Stimulated activated CD4-positive, alpha-beta T cell treated with anti-CD3 and anti-CD28 coated beads, Interleukin-4, amount 100 ng/mL, for 1 hour (primary cell): ENCODE data around the gene KCNA10.

ENCODE experiments used
- DNase-seq: peaks from one replicate; pipeline ENCODE4 v3.0.0-alpha.2; 2020

Gene KCNA10

DNA sequence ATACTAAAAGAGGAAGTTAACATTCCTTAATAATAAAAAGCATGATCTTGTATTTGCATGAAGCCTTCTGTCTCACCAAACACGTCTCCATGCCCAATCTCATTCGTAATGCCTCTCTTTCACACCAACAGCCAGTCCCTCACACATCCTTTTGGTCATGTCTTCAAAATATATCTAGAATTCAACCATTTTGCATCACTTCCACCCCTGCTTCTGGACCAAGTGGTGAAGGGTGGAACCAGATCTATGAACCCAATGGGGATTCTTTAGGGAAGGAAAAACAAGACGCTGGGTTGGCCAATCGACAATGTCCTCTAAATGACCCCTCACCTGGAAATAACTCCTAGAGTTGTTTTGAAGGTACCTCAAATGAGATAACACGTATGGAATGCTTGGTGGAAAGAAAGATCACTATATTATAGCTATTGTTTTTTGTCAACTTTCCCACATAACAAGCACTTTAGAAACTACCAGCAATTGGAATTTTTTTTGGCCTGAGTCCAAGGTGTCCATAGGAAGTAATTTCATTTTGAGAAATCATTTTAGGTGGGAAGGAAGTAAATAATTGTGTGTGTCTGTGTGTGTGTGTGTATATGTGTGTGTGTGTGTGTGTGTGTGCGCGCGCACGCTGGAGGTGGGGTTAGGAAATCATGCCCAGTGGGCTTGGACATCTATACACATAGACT, at the start of gene KCNA10:
Gene KCNA10, minus strand, starts transcription at position 51 of the 686 bp plus-strand sequence. CDS start 388 bp downstream, outside the sequence.
- no peak for DNase-seq

DNA sequence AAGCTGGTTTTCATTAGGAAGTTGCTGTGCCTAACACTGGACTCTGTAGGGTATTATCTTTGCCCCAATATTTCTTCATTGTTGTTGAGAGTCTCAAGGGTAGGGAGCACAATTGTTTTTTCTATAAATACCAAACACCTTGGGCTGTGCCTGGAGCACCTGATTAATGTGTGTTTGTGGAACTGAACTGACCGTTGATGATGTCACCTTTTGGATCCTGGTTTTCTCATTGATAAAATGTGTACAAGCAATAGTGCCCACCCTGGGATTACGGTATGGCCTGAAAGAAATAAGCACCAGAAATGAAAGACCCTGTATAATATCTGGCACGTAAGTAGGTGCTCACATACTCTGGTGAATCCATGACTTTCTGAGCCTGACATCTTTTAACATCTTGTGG, 47.9 kb upstream of the KCNA10 start:
- DNase-seq = no peak

DNA sequence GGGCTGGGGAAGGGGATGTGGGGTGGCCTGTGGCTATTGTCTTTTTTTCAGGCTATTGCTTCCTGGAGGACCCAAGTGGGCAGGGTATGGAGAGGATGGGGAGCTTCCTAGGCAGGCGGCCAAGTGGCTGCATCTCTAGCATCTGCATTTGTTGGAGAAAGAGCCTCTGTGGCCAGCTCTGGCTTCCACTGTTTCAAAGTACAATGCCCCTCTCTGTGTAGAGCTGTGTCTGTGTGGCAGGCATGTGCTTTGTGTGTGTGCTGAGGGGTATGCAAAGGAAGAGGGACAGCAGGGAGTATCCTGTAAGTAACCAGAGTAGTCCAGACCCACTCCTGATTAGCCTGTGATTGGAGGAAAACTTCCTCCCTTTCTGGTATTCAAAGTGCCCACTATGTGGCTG, 46.6 kb upstream of the KCNA10 start:
- DNase-seq = no peak

DNA sequence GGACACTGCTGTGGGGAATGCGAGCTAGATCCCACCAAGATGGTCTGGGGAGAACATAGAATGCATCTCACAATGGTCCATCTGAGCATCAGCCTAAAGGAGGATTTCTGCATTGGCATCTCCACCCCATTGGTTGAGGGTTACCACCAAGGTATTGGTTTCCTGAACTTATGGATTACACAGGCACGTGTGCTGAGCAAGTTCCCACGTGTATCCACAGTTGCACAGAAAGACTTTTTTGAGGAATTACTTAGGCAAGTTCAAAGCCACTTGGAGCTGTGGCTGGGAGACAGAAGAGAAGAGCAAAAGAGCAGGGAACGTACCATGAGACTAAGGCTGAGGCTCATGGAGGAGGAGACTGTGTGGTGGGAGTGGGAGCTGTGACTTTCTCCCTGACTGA, 44.1 kb upstream of the KCNA10 start:
- DNase-seq = no peak

DNA sequence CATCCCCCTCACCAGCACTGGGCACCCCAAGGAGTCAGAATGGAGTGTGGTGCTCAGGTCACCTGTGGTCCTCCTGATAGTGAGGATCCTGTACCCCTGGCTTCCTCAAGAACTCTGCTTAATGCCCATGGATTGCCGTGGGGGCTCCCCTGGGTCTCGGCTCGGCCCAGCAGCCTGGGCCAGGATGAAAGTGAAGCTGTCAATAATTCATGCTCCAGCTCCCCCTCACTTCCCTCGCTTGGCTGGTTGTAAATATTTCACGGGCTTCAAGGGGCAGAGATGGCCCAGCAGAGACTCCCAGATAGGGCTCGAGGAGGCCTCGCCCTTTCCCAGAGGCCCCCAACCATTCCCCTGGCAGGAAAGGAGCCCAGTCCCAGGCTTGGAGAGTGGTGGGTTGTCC, 42.6 kb upstream of the KCNA10 start:
- DNase-seq = no peak

DNA sequence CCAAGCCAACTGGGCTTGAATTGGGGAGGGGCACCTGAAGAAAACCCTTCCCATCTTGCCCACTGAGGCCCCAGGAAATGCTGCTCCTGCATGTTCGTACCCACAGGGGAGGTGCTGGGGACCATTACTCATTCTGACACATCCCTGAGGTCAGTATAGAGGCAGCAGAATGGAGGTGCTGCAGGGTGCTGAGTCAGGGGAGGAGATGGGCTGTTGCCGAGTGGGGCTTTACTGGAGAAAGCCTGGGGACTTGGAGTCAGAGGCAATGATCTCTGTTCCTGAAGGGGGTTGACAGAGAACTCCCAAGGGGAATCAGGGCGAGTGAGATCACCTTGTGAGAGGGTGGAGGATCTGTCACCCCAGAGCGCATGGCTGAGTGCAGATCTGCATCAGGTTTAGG, 40.2 kb upstream of the KCNA10 start:
- no peak for DNase-seq

DNA sequence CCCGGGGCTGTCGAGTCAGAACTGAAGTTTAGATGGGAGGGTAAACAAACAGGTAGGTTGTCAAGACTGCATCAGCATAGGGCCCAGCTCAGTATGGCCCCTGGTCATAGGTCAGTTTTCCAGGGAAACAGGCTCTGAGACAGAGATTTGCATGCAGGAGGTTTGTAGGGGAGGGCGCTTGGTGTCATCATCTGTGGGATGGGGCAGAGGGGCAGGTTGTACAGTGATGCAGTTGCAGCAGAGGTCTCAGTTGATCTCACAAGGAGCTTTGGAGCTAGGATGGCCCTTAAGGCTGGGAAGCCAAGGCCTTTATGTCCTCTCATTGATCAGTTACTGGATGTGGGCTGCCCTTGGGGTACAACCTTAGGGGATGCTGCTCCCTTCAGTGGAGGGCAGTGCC, 38.5 kb upstream of the KCNA10 start:
- no peak for DNase-seq

DNA sequence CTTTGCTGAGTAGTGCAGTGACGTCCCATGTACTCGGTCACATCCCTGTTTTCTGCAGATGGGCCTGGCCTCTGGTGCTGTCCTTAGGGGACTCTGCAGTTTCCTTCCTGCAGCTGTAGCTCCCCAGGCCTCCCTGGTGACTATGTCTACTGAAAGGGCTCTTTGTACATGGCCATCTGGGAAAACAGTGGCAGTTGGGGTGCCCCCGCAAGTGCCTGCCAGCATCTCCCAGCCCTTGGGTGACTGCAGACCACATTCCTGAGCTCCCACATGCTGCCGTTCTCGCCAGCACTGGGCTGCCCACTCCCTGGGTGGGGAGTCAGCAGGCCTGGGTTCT, 37.5 kb upstream of the KCNA10 start:
- DNase-seq = no peak

DNA sequence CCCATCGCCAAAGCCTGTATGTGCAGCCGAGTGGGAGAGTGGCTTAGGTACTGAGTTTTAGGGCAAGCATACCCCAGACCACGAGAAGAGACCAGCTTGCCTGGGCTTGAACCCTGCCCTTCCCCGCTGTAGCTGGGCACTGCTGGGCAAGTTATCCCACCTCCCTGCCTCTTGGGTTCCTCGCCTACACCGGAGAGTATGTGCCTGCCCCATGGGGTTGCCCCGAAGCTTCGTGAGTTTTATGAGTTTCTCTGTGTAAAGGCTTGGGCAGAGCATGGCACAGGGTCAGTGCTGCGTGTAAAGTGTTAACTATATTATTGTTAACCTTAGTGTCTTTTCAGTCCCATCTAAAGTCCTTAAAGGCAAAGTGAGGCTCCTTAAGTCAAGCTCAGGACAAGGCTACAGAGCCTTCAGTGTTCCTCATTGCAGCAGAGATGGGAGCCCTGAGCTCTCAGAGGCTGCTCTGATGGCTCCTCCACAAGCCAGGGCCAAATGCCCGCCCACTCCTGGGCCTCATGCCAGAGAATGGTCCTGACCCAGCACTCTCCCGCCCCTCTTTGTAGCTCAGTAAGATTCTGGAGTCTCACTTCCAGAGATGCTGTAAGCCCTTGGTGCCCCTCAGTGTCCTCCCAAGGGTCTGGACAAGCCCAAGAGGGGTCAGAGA, 37.0 kb upstream of the KCNA10 start:
- DNase-seq = no peak

DNA sequence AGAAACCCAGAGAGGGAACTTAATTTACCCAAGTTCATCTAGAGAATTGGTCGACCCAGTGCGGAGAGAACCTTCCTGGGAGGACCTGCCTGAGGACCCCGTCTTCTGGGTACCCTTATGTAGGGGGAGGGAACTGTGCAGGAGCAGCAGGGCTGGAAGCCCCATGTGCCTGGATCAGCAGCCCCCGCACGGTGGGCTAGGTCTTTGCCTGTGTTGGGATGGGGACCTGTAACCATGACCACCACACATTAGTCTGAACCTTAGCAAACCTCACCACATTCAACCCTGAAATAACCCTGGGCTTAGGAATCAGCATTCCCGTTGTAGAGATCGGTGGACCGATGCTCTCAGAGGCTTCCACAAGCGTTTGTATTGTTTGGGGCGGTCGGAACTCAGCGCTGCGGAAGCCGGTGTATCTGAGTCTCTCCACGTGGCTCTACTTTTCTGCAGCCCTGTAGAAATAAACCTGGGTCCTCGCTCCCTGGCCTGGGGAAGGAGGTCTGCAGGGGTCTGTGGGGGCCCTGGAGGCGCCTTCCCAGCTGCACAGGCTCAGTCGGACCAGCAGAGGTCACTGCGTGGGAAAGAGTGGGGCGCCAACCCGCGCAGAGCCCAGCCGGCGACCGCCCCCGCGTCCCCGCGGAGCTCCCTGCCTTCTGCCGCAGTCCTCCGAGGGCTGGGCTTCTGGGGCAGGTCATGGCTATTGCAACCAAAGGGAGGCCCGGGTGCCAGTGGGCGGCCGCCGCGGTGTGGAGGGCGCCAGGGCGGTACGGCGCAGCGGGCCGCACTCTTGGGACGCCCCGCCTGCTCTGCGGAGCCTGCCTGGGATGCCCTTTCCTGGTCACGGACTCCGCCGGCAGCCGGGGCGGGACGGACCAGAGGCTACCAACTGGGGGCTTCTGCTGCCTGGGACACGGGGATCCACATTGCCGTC, 36.2 kb upstream of the KCNA10 start:
- DNase-seq = peak; percentile 65

DNA sequence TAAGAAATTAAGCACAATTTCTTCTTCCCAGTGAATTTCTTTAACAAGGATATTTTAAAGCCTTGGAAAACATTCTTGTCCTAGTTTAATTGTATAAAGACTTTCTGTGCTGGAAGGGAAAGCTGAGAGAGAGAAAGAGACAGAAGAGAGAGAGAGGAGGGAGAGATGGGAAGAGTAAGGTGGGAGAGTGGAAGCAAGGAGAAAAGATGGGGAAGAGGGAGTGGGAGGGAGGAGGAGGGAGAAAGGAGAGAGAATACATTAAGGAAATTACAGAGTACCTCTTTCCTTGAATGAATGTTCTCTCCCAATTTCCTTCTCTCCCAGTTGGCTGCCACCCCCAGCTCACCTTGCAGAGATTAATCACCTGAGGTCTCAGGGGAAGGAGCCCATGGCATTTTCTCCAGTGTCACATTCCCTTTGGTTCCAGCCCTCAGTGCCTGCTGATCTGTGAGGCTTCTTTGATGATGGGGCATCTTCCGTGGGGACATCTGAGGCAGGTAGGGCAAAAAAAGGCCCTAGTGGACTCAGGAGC, 32.4 kb upstream of the KCNA10 start:
- no peak for DNase-seq

DNA sequence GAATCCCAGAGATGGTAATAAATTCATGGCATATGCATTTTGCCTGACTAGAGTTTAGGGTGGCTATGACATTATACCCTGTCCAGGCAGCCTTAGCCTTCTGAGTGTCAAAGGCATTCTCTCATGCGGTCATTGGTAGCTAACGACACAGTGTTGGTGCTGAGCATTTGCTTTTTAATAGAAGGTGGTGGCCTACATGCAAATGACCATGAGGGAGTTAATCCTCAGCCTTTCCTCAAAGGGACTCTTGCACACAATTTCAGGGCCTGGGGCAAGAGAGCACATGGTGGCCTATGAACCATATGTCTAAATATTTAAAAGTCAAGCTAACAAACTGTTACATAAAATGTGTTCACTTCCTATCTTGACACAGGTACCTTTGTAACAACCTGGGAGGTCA, 30.9 kb upstream of the KCNA10 start:
- DNase-seq = no peak

DNA sequence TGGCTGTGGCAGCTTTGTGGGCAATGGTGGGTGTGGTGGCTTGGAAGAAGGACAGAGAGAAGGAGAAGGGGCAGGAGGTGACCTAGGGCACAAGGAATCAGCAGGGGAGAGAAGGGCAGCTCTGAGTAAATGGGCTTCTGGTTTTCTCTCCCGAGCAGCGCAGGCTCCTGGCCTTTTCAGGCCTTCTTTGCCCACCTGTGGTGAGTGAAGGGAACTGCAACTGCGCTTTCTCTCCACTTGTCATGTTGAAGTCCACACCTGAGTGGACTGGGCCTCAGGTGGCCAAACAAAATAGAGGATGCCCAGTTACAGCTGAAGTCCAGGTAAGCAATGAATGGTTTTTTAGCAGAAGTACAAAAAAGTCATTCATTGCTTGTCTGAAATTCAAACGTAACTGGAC, 29.4 kb upstream of the KCNA10 start:
- no peak for DNase-seq

DNA sequence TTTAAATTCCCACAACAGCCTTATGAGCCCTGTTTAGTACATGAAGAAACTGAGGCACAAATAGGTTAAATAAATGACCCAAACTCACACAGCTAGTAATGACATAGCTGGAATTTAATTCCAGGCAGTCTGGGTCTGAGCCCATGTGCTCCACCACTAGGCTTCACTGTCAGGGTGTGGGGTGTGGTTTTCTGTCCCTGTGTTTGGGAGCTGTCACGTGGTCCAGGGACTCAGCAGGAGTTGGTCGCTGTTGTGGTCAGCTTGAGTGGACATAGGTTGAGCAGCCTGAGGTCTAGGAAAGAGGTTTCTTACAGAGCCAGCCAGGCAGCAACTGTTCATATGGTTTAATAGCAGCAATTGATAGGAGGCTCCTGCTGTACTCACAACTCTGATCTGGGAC, 28.0 kb upstream of the KCNA10 start:
- no peak for DNase-seq

DNA sequence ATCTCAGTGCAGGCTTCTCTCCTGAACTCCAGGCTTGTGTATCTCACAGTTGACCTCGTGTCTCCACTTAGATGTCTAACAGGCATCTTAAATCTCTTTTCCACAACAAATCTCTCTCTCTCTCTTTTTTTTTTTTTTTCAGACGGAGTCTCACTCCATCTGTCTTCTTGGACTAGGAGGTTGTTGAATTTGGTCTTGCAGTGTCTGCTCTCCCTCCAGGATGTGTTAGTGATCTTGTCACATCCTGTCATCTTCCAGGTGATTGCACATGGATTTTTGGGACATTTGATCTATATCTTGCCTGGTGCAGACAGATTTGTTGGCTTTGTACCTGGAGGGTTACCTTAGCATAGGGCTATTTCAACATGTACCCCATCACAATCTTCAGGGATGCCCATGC, 26.5 kb upstream of the KCNA10 start:
- DNase-seq = no peak

DNA sequence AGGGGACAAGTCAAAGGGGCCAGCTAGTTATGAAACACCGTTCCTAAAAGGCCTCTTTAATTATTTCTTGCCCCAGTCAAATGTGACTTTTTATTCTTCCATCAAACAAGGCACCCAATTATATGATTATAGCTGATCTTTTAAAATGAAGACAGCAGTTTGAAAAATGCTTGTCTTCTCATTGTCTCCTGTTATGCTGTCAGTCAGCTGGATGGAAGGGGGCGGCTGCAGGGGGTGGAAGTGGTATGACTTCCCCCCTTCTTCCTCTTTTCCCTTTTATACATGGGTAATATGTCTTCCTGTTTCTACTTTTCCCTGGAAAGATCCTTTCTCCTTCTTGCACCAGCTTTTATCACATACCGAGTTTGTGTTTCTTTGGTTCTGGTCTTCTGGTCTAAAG, 25.8 kb upstream of the KCNA10 start:
- no peak for DNase-seq

DNA sequence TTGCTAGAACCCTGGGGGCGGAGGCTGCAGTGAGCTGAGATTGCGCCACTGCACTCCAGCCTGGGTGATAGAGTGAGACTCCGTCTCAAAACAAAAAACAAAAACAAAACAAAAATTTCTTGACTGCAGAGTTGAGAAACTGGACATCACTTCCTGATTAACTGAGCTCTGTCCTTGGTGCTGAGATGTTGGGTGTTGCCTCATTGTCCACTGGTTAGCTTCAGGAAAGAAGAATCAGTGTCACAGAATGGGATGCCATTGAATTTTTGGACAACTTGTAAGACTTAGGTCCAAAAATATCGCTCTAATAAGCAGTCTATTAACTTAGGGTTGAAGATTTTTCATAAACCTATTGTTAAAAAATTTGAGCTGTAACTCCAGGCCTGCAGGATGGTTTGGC, 23.8 kb upstream of the KCNA10 start:
- DNase-seq = no peak

DNA sequence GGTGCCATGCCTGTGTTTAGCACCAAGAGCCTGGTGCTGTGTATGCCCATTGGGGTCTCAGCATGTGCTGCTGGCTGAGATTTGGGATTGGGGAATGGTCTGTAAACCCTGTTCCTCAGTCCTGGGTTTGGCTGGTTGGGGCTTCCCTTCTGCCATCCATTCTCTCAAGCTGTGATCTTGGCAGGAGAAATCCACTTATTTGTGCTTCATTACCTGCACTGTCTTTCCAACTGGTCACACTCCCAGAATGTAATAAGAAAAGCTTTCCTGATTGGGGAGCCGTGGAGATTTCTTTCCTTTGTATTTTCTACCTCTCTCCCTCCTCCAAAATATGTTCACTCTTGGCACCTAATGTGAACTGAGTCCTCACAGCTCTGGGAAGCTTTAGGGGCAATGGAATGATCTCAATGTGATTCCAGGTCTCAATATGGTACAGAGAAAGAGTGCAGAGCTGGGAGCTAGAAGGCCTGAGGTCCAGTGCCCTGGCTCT, 23.0 kb upstream of the KCNA10 start:
- DNase-seq = no peak

DNA sequence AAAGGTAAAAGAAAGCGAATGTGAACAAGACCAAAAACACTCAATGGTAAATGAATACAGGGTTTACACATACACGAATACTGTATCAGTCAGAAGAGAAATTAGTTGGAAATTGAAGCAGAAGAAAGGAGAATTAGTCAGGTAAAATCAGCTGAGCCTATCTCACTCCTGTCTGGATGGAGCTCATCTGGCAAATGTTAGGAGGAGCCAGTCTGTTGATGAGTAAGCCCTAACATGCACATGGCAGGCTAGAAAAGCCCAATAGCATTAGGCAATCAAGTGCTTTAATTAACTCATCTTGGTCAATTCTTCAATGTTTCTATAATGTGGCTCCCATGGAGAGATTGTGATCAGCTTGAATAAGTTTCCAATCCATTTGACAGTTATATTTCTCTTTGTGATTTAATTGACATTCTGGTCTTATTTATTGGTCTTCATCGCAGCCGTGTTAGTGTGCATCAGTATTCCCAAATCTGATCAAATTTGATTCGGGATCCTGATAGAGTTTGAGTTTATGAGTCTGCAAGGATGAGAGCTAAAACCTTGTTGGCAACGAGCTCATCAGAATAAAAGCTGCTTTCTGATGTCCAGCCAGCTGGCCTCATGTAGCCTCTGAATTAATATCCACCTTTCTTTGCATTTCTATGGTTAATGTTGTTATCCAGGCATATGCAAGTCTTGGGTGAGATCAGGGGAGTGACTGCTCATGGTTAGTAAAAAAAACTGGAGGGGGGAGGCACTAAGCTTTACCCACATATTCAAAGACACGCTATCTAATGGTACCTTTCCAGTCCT, 22.1 kb upstream of the KCNA10 start:
- no peak for DNase-seq

DNA sequence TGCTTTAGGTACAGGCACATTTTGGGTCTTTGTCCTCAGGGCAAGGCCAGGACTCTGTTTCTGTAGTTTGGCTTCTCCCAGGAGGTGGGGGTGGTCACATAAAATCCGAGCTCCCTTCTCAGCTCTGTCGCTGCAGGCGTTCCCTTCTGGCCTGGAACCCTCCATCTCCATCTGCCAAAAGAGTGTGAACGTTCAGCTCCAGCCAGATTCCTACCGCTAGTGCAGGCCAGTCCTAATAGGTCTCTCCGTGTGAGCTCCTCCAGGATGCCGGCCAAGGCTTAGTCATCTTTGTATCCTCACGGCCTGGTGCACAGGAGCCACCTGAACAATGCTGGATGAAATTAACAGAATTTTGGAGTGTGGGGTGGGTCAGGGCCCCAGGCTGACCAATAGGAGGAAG, 19.9 kb upstream of the KCNA10 start:
- DNase-seq = no peak

DNA sequence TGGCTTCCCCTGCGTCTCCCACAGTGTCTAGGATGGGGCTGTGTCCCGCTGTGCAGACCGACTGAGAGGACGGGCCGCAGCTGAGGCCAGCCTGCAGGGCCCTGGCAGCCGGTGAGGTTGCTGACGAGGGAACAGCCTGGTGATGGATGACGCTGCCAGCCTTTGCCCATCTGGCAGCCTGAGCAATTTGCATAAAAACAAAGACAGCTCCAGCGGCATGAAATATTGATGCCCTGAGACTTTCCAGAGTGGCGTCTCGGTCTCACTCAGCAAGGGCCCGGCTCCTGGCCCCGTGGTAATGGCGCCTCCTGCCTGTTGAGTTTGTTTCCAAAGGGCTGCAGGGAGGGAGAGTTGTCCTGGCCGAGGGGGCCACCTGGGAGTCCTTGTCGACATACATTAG, 19.1 kb upstream of the KCNA10 start:
- DNase-seq = no peak

DNA sequence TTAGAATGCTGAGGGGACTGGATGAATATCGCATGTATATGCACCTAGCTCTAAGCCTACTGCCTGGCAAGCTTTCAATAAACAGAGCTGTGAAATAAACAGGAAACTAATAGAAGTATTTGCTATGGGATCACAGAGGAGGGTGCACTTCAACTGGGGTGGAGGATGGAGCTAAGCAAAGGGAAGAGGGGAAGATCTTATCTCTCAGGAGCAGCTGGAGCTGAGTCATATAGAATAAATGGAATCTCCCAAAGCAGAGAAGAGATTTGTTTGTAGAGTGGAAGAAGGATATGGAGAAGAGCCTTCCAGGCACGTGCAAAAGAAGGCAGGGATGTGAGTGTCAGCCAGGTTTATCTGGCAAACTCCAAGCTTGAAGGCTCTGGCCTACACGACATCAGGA, 17.0 kb upstream of the KCNA10 start:
- no peak for DNase-seq

DNA sequence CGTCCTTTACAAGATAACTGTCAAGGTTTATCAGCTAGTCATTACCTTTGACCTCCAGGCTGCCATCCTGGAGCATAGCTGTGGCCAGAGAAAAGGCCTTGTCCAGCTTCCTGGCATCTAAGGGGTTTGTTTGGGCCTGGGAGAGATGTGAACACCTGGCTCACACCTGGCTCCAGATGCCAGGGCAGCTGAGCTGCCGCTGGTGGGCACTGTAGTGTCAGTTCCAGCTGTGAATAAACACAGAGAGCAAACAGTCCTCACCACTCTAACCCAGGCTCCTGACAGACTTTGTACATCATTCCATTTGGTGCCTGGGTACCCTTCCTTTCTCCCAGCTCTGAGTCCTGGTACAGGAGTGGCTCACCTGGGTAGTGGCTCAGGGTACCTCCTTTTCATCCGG, 14.3 kb upstream of the KCNA10 start:
- no peak for DNase-seq
